Heart left ventricle (tissue), 13 donors: Measurements from ENCODE around the gene GAK.

Experiments used
- POLR2A ChIP-seq, 2 donors: fragments of 450-650 bp; IDR thresholded peaks; one replicate each; pipeline ENCODE4 v1.6.1; 2017; ENCODE audit warnings: antibody characterized with exemption in 2 of 2, mild to moderate bottlenecking in 2 of 2, moderate library complexity in 2 of 2
- TF ChIP-seq, protein P1 (sequence below), 12 donors: fragments of 200-600 bp; sonication (generic) in 4 of 12; IDR thresholded peaks; one replicate each; pipeline versions ENCODE4 v1.5.0 to v1.8.0; 2018 to 2022; ENCODE audit warnings: antibody characterized with exemption in 12 of 12, mild to moderate bottlenecking in 5 of 12
- donor health status: ischemic (EF 13 %, LVEDD 7.1; RV severe dilation, severe dysfunction).
- donor health status: DM: no; HTN: yes; CAD: no.
- donor health status: DM: no; HTN: no; CAD: no.
- donor health status: ischemic (EF 25% LVEDD 6.9; RV normal size, moderate dysfunction).
- donor health status: ischemic (EF 25% LVEDD 5.7; RV mildly dilated, moderate dysfunction).
- donor health status: ischemic (EF 35%, LVEDD 5.7; RV mildly dilated, moderate dysfunction).
- donor health status: nonischemic (EF 11% LVEDD 7.7; RV severe dilation, severe dysfunction).
- donor health status: DM: yes; HTN: yes; CAD: no.
- donor health status: PGD.
- donor health status: ischemic (EF 29% LVEDD 5.4; RV normal size, mild dysfunction).
- donor health status: nonischemic (EF 23%, LVEDD 6.1; RV moderate dilation, normal function).

DNA sequence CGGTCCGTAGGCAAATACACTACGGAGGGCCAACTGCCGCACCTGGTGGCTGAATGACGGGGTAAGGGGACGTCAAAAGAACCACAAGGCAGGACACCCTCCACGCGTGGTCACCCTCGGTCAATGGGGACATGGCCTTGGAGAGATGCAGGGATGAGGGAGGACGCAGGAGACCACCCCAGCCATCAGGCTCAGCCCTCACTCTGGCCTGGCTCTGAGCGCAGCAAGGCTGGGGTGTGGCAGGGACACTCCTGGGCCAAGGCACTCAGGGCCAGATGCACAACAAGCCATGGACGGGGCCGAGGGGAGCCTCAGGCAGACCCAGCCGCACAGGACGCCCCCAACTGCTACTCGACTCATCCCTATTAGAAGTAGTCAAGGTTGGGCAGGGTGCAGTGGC lies 36.5 kb downstream of the GAK start:
- no peak for TF ChIP-seq POLR2A (IDR thresholded peaks at IDR 0.05)
- TF ChIP-seq, protein P1, sequence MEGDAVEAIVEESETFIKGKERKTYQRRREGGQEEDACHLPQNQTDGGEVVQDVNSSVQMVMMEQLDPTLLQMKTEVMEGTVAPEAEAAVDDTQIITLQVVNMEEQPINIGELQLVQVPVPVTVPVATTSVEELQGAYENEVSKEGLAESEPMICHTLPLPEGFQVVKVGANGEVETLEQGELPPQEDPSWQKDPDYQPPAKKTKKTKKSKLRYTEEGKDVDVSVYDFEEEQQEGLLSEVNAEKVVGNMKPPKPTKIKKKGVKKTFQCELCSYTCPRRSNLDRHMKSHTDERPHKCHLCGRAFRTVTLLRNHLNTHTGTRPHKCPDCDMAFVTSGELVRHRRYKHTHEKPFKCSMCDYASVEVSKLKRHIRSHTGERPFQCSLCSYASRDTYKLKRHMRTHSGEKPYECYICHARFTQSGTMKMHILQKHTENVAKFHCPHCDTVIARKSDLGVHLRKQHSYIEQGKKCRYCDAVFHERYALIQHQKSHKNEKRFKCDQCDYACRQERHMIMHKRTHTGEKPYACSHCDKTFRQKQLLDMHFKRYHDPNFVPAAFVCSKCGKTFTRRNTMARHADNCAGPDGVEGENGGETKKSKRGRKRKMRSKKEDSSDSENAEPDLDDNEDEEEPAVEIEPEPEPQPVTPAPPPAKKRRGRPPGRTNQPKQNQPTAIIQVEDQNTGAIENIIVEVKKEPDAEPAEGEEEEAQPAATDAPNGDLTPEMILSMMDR (IDR thresholded peaks at IDR 0.05) = no peak
